Tracheal epithelial cell (primary cell): ENCODE data around the gene GABRG3. TPM values are rescaled to one million over a fixed set of nuclear protein-coding genes. Genes with fewer than 3 reads are reported as not detected.

Experiments
- total RNA-seq: library from RNA; depleted of rRNA; stranded (reverse); fragments of >200 nt; gene quantifications from 2 replicates; pipeline ENCODE4 v1.2.1, GENCODE V29; 2014

Gene GABRG3
- total RNA-seq = not detected in 2 replicates

GRCh38 chr15:26970712-26971210, at the start of gene GABRG3:
TSS of gene GABRG3 (plus strand) at chr15:26971181.

Other genes with a start within 250 kb of the GABRG3 start
- 0.48 and 2.6 TPM in 2 replicates for gene GABRB3, start 198.1 kb upstream of the GABRG3 start, total RNA-seq
- not detected in 2 replicates for gene GABRA5, start 104.1 kb upstream of the GABRG3 start, total RNA-seq